GM19351 (cell line): ENCODE data around the gene AARSD1.
"Not testable (repeated sequence)": the region's sequence is repeated elsewhere in the genome, so short reads cannot be mapped to it uniquely, and the experiment has no call there.

Experiments used
- ATAC-seq: cut with Tn5 transposase; IDR thresholded peaks from one replicate; pipeline ENCODE4 v1.9.1; 2021; ENCODE audit warnings: mild to moderate bottlenecking, moderate library complexity; ENCODE audit not compliant: unreplicated experiment

AARSD1 gene

GRCh38 chr17:42920922-42921321 lies 43.3 kb downstream of the AARSD1 start:
- ATAC-seq: no peak

GRCh38 chr17:42920106-42920900 lies 44.0 kb downstream of the AARSD1 start:
- no peak for ATAC-seq

- ATAC-seq: not testable (repeated sequence)
Observed at GRCh38 chr17:42919522-42920077, 44.7 kb downstream of the AARSD1 start.

GRCh38 chr17:42918902-42919521 lies 45.2 kb downstream of the AARSD1 start:
- ATAC-seq: no peak

DNA sequence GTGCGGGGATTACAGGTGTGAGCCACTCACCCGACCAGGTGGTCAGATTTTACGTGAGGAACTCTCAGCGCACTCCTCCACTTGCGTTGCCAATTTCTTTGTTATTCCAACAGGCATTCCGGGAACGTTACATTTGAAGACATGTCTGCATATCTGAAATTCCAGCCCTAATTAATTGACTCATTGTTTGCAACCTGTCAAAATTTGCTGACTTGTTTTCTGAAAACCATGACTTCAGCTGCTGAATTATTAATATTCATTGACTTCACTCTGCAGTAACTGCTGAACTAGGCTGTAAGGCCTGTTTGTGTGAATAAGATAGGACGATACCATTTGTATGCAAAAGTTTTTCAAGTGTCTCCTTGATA lies 47.0 kb downstream of the AARSD1 start:
- ATAC-seq: no peak

DNA sequence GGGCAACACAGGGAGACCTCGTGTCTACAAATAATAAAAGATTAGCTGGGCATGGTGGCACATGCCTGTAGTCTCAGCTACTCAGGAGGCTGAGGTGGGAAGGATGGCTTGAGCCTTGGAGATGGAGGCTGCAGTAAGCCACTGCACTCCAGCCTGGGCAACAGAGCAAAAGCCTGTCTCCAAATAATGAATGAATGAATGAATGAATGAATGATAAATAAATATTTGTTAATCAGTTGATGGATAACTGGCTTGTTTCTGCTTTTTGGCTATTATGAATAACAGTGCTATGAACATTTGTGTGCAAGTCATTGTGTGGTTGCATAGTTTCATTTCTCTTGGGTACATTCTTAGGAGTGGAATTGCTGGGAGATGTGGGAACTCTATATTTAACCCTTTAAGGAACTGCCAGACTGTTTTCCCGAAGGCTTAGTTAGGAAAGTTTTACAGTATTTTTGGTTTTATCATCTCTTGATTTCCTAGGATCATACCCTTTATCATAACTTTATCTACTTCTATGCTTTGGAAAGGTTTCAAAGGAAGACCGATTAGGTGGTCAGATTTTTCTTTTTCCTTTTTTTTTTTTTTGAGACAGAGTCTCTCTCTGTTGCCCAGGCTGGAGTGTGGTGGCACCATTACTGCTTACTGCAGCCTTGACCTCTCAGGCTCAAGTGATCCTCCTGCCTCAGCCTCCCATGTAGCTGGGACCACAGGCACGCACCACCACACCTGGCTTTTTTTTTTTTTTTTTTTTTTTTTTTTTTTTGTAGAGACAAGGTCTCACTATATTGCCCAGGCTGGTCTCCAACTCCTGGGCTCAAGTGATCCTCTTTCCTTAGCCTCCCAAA lies 47.6 kb downstream of the AARSD1 start:
- not testable (repeated sequence) for ATAC-seq

GRCh38 chr17:42915288-42915687 lies 49.0 kb downstream of the AARSD1 start:
- not testable (repeated sequence) for ATAC-seq

DNA sequence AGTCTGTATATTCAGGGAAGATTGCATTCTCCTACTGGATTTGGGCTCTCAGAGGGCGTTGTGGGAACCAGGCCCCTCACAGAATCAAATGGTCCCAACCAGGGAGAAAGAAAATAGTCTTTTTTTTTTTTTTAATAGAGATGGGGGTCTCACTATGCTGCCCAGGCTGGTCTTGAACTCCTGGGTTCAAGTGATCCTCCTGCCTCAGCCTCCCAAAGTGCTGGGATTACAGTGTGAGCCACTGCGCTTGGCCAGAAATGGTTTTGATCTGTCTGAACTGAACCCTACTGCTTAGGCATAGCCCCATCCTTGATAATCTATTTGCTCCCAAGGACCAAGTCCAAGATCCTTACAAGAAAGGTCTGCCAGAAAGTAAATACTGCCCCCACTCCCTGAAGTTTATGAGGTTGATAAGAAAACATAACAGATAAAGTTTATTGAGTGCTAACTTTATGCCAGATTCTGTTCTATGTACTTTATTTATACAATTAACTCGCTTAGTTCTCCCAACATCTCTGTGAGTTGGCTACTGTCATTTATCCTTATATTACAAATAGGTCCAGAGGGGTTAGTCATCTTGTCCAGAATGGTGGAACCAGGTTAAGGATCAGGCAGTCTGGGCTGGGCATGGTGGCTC lies 50.2 kb downstream of the AARSD1 start:
- ATAC-seq: no peak

- ATAC-seq: no peak
Observed at GRCh38 chr17:42913522-42913921, 50.7 kb downstream of the AARSD1 start.

DNA sequence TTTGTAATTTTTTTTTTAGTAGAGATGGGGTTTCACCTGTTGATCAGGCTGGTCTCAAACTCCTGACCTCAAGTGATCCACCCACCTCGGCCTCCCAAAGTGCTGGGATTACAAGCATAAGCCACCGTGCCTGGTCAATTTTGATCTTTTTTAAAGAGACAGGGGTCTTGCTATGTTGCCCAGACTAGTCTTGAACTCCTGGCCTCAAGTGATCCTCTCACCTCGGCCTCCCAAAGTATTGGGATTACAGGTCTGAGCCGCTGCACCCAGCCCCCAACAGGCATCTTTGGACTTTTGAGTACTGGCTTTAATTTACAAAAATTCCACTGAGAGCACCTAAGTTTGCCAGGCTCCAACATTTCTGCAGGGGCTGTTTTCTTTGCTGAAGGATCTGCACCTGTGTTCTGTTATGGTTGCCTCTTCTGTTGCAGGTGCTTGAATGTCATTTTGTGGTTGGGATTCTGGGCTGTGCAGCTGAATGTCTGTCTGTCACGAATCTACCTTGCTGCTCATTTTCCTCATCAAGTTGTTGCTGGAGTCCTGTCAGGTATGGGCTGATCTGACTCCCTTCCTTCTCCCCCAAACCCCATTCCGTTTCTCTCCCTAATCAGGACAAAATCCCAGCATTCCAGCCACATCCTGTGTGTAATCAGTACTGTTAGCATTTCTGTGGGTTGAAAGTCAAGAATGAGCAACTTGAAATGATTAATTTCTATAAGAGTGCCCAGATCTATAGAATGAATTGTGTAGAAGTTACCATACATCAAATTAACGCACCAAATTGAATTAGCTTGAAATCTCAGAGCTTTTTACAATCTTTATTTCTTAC lies 55.2 kb downstream of the AARSD1 start:
- no peak for ATAC-seq

DNA sequence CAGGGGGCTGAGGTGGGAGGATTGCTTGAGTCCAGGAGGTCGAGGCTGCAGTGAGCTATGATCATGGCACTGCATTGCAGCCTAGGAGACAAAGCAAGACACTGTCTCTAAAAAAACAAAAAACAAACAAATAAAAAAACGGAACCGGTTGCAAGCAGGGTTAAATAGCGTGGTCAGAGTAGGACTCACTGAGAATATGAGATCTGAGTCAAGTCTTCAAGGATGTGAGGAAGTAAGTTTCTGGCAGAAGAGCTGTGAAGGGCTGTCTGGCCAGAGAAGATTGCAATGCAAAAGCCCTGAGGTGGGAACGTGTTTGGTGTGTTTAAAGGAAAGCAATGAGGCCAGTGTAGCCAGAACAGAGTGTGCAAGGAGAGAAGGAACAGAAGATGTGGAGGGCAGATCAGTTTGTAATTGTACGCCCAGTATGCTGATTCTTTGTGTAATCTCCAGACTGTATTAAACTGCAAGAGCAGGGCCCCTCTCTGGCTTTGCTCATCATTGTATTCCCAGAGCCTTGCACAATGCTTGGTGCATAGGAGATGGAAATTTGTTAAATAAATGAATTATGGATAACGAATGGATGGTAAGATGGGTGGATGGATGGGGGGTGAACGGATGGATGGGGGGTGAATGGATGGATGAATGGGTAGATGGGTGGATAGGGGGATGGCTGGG lies 57.3 kb downstream of the AARSD1 start:
- no peak for ATAC-seq

DNA sequence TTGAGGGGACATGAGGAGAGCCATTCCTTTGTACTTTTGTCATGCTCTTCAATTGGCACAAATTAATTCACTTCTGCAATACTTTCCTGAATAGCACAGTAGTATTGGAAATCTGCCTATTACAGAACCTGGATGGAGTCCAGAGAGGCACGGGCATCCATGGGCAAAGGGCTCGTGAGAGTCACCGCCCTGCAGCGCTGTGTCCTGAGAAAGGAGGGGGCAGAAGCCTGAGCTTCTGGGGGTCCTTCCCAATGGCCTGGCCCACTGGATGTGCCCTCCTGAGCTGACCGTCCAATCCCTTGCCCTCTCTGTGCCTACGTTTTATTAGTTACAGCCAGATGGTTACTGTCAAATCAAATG lies 60.2 kb downstream of the AARSD1 start:
- ATAC-seq: no peak

DNA sequence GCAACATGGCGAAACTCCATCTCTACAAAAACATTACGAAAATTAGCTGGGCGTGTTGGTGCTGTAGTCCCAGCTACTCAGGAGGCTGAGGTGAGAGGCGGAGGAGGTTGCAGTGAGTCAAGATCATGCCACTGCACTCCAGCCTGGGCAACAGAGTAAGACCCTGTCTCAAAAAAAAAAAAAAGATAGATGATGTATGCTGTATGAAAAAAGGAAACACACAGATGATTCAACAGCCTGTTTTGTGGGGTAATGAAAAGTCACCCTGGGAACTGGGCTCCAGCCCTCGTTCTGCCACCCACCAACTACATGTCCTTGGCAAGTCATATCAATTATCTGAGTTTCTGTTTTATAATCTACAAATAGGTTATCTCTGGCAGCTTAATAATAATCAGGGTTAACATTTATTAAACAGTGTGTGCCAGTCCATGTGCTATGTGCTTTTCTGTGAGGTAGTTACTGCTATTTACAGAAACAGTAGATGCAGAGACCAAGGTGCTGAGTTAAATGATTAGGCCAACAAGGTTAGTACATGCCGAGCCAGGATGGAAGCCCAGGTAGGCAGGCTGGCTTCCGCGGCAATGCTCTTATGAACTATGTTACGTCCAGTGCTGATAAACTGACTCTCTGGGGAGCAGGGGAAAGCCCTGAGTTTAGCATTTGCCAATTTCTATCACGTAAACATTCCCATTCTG lies 62.6 kb downstream of the AARSD1 start:
- no peak for ATAC-seq
